Measurements from ENCODE around the gene CDH10.

The CDH10 gene

DNA sequence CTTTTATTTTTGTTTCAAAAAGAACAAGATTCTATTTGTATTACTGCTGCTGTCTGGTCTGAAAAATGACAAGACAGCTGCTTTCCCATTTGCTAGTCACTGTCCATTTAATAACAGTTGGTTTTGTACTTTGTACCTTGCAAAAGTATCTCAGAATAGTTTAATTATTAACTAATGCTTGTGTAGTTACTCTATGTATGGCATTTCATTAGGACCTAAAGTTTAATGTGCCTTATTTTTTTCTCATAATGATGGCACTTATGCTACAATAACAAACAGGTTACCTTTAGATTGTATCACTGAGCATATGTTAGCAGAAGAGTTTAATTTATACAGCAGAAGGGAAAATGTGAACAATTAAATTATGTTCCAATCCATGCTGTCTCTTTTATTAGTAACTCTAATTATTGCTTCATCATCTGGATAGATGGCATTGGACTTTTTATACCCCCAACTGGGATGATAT lies 134.2 kb downstream of the CDH10 start:
- H3K4me2 ChIP-seq (ENCODE audit: low read depth, low read length, poor library complexity, severe bottlenecking), result no peak overlapping the region

DNA sequence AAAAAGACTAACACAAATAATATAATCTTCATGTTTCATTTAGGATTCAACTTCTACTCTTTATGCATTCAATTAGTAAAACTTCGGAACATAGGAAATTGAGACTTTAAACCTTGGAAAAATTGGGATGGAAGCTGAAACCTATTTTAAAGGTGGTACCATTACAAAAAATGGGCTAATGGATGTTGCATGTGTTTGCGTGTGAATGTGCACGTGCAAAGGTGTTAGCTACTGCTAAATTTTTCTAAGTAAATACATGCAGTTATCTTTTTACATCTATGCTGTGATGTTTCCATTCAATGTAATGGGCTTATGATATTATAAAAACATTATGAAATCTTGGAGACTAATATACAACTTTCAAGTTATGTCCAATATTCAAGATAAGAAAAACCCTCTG lies 134.8 kb downstream of the CDH10 start:
- Histone ChIP-seq H3K9me2 (replicated peaks; ENCODE audit: low read depth, low read length) (no peaks in the 10 kb centered on the region), H3K4me2 (ENCODE audit: low read depth, low read length, poor library complexity, severe bottlenecking) (no peak overlapping the region)
- TF ChIP-seq EZH2phosphoT487 (IDR thresholded peaks at IDR 0.05; ENCODE audit: borderline replicate concordance), result no peak
- TF ChIP-seq, protein P1, sequence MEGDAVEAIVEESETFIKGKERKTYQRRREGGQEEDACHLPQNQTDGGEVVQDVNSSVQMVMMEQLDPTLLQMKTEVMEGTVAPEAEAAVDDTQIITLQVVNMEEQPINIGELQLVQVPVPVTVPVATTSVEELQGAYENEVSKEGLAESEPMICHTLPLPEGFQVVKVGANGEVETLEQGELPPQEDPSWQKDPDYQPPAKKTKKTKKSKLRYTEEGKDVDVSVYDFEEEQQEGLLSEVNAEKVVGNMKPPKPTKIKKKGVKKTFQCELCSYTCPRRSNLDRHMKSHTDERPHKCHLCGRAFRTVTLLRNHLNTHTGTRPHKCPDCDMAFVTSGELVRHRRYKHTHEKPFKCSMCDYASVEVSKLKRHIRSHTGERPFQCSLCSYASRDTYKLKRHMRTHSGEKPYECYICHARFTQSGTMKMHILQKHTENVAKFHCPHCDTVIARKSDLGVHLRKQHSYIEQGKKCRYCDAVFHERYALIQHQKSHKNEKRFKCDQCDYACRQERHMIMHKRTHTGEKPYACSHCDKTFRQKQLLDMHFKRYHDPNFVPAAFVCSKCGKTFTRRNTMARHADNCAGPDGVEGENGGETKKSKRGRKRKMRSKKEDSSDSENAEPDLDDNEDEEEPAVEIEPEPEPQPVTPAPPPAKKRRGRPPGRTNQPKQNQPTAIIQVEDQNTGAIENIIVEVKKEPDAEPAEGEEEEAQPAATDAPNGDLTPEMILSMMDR (conservative IDR thresholded peaks at IDR 0.05; ENCODE audit: low read length), result no peak

More for the DNA sequence above, 134.2 kb downstream of the CDH10 start:
- H3K4me3 ChIP-seq (ENCODE audit: low read length, poor library complexity, severe bottlenecking), result no peak overlapping the region
- no peaks in the 10 kb centered on the region for H3K27me3 ChIP-seq (ENCODE audit: insufficient read depth, low read length, poor library complexity, severe bottlenecking)
- H2AFZ ChIP-seq (ENCODE audit: low read length), result no peak overlapping the region
- no peaks in the 10 kb centered on the region for H3K36me3 ChIP-seq (ENCODE audit: insufficient read depth, low read length)
- H3F3A ChIP-seq (ENCODE audit: low read depth), result no peaks in the 10 kb centered on the region
- H3K9ac ChIP-seq (ENCODE audit: low read depth, low read length, poor library complexity, severe bottlenecking), result no peak overlapping the region
- no peaks in the 10 kb centered on the region for H4K20me1 ChIP-seq (ENCODE audit: insufficient read depth, low read length, poor library complexity, severe bottlenecking)
- H3K79me2 ChIP-seq (ENCODE audit: insufficient read depth, low read length), result no peaks in the 10 kb centered on the region
- H3K9me2 ChIP-seq (replicated peaks; ENCODE audit: low read depth, low read length), result no peaks in the 10 kb centered on the region
- no peaks in the 10 kb centered on the region for H3K4me1 ChIP-seq (ENCODE audit: insufficient read depth, low read length, poor library complexity, severe bottlenecking)
- no peaks in the 10 kb centered on the region for H3K9me3 ChIP-seq (ENCODE audit: insufficient read depth, low read depth, low read length)
- no peak for TF ChIP-seq EZH2phosphoT487 (IDR thresholded peaks at IDR 0.05; ENCODE audit: borderline replicate concordance)
- TF ChIP-seq, protein P1 (conservative IDR thresholded peaks at IDR 0.05; ENCODE audit: low read length), result no peak

DNA sequence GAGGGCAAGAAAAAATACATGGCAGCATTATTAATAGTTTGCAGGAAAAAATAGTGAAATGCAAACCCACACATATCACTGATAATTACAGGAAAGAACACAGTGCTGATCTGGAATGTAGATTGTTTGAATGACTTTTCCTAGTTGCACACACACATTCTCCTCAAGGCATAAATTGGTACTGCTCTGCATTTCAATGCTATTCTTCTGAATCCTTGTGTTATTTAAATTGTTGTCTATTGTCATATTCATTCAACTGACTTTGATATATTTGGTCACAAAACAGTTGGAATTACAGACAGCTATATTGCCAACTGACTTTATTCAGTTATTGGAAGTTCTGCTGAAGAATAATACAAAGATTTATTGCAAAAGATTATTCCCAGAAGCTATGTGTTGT lies 139.5 kb downstream of the CDH10 start:
- Histone ChIP-seq H3K9ac (ENCODE audit: low read depth, low read length, poor library complexity, severe bottlenecking) (no peak overlapping the region), H3F3A (ENCODE audit: low read depth) (no peaks in the 10 kb centered on the region), H3K36me3 (ENCODE audit: insufficient read depth, low read length) (no peaks in the 10 kb centered on the region), H3K9me2 (replicated peaks; ENCODE audit: low read depth, low read length) (no peaks in the 10 kb centered on the region), H2AFZ (ENCODE audit: low read length) (no peak overlapping the region), H3K27me3 (ENCODE audit: insufficient read depth, low read length, poor library complexity, severe bottlenecking) (no peaks in the 10 kb centered on the region), H3K79me2 (ENCODE audit: insufficient read depth, low read length) (no peaks in the 10 kb centered on the region), H3K4me3 (ENCODE audit: low read length, poor library complexity, severe bottlenecking) (no peak overlapping the region), H4K20me1 (ENCODE audit: insufficient read depth, low read length, poor library complexity, severe bottlenecking) (no peaks in the 10 kb centered on the region), H3K4me2 (ENCODE audit: low read depth, low read length, poor library complexity, severe bottlenecking) (no peak overlapping the region), H3K9me3 (ENCODE audit: insufficient read depth, low read depth, low read length) (no peaks in the 10 kb centered on the region), H3K4me1 (ENCODE audit: insufficient read depth, low read length, poor library complexity, severe bottlenecking) (no peaks in the 10 kb centered on the region)
- TF ChIP-seq EZH2phosphoT487 (IDR thresholded peaks at IDR 0.05; ENCODE audit: borderline replicate concordance), result no peak
- TF ChIP-seq, protein P1 (conservative IDR thresholded peaks at IDR 0.05; ENCODE audit: low read length), result no peak

More for the DNA sequence above, 134.8 kb downstream of the CDH10 start:
- Histone ChIP-seq H4K20me1 (ENCODE audit: insufficient read depth, low read length, poor library complexity, severe bottlenecking) (no peaks in the 10 kb centered on the region), H3K79me2 (ENCODE audit: insufficient read depth, low read length) (no peaks in the 10 kb centered on the region), H3K9me3 (ENCODE audit: insufficient read depth, low read depth, low read length) (no peaks in the 10 kb centered on the region), H3F3A (ENCODE audit: low read depth) (no peaks in the 10 kb centered on the region), H3K9ac (ENCODE audit: low read depth, low read length, poor library complexity, severe bottlenecking) (no peak overlapping the region), H3K4me1 (ENCODE audit: insufficient read depth, low read length, poor library complexity, severe bottlenecking) (no peaks in the 10 kb centered on the region), H2AFZ (ENCODE audit: low read length) (no peak overlapping the region), H3K36me3 (ENCODE audit: insufficient read depth, low read length) (no peaks in the 10 kb centered on the region), H3K27me3 (ENCODE audit: insufficient read depth, low read length, poor library complexity, severe bottlenecking) (no peaks in the 10 kb centered on the region), H3K4me3 (ENCODE audit: low read length, poor library complexity, severe bottlenecking) (no peak overlapping the region)
